Forelimb muscle (tissue), 1 donor: ENCODE results near the gene SCO2. TPM values are rescaled to one million over a fixed set of nuclear protein-coding genes. Genes with fewer than 3 reads are reported as not detected.
"Not testable (repeated sequence)": the region's sequence is repeated elsewhere in the genome, so short reads cannot be mapped to it uniquely, and the experiment has no call there.

Source experiments
- DNase-seq: peaks from one replicate; pipeline ENCODE4 v3.0.0-alpha.2; 2013; ENCODE audit warnings: low read depth
- polyA plus RNA-seq: library from polyadenylated mRNA; unstranded; fragments of 120-200 nt; gene quantifications from one replicate; pipeline ENCODE4 v1.2.1, GENCODE V29; 2013; ENCODE audit not compliant: insufficient read length

SCO2 gene
- polyA plus RNA-seq, 1 donor = 1.6 TPM

DNA sequence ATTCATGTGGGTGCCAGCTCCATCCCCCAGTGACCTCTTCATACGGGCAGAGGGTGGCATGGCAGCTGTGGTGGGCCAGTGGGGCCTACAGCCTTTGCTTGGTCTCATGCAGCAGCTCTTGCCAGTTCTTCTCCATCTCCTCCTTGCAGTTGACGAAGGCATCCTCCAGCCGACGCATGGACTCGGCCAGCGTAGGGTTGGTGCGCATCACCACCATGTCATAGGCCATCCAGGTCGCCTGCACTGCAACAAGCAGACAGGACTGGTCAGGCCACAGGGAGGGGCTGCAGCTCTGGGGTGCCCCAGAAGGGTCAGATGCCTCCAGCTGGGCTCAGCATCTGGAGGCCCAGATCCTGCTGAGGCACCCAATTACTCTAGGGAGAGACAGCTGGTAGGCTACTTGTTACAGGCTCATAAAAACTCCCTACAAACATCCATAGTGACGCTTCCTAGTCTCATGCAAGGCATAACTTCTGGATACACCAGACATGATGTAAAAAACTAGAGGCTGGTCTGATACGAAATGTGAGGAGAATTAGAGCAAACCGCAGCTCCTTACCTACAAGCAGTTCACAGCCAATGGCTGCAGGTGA, 25.9 kb upstream of the SCO2 start:
- no peak for DNase-seq

DNA sequence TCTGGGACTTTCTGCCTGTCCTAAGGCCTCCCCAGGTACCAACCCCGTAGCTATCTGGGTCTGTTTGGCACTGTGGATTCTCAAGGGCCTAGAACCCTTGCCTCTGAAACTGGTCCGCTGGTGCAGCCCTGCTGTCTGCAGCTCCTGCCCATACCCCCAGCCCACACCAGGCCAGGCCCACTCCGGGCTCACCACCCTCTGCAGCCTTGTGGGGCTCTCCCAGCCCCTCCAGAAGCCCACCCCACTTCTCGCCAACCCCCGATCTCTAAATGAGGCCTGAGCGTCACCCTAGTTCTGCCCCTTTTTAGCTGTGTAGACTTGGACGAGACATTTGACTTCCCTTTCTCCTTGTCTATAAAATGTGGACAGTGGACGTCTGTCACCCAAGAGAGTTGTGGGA, 25.0 kb upstream of the SCO2 start:
- no peak for DNase-seq

DNA sequence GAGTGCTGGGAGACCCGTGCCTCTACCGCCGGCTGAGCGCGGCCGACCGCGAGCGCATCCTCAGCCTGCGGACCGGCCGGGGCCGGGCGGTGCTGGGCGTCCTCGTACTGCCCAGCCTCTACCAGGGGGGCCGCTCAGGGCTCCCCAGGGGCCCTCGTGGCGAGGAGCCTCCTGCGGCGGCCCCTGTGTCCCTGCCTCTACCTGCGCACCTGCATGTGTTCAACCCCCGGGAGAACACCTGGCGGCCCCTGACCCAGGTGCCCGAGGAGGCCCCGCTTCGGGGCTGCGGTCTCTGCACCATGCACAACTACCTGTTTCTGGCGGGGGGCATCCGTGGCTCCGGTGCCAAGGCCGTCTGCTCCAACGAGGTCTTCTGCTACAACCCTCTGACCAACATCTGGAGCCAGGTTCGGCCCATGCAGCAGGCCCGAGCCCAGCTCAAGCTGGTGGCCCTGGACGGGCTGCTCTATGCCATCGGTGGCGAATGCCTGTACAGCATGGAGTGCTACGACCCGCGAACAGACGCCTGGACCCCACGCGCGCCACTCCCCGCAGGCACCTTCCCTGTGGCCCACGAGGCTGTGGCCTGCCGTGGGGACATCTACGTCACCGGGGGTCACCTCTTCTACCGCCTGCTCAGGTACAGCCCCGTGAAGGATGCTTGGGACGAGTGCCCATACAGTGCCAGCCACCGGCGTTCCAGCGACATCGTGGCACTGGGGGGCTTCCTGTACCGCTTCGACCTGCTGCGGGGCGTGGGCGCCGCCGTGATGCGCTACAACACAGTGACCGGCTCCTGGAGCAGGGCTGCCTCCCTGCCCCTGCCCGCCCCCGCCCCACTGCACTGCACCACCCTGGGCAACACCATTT, 23.8 kb upstream of the SCO2 start:
- DNase-seq = no peak

DNA sequence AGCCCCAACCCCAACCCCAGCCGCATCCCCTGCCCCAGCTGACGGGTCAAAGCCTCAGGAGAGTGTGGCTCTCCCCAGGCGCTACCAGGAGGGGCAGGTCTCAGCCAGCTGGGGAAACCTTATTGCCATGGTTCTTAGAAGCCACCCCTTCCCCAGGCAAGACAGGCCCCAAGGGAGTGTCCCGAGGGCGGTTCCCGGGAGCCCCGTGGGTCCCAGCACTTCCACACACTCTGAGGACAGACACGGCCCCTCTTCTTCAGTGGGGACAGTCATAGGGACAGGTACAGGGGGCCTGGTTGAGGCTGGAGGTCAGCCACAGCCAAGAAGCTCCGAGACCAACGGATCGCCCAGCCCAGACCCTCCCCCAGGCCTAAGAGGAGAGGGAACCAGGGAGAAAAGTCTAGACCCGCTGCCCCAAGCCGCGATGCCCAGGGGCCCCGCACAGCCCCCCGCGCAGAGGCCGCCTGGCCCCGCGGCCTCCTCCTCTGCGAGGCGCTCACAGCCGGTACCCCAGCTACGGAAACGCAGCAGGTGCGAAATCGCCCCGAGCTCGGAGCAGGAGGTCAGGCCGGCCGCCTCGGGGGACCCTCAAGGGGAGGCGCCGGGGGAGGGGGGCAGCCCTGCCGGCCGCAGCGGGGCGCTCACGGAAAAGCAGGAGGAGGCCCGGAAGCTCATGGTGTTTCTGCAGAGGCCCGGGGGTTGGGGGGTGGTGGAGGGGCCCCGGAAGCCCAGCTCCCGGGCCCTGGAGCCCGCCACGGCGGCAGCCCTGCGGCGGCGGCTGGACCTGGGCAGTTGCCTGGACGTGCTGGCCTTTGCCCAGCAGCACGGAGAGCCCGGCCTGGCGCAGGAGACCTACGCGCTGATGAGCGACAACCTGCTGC, 22.9 kb upstream of the SCO2 start:
- DNase-seq = no peak

DNA sequence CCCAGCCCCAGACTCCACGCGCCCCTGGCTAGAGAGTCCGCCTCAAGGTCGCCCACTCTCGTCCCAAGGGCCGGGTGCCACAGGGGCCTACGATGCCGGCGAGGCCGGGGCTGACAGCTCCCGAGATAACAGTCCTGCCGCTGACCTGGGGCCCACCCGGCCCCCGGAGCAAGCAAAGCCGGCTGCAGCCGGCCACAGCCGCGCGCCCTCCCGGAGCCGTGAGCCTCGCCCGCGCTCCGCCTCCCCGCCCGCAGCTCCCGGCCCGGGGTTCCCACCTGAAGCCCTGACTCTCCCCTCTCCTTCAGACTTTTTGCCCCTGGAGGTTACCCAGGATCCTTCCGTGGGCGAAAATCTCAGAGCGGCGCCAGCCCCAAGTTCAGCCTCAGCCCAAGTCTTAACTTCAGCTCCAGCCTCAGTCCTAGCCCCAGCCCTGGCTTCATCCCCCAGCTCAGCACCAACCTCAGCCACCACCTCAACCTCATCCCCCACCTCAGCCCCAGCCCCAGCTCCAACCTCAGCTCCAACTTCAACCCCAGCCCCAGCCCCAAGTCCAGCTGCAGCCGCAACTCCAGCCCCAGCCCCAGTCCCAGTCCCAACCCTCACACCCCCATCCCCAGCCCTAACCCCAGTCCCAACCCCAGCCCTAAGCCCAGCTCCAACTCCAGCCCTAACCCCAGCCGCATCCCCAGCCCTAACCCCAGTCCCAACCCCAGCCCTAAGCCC, 22.0 kb upstream of the SCO2 start:
- DNase-seq = no peak

DNA sequence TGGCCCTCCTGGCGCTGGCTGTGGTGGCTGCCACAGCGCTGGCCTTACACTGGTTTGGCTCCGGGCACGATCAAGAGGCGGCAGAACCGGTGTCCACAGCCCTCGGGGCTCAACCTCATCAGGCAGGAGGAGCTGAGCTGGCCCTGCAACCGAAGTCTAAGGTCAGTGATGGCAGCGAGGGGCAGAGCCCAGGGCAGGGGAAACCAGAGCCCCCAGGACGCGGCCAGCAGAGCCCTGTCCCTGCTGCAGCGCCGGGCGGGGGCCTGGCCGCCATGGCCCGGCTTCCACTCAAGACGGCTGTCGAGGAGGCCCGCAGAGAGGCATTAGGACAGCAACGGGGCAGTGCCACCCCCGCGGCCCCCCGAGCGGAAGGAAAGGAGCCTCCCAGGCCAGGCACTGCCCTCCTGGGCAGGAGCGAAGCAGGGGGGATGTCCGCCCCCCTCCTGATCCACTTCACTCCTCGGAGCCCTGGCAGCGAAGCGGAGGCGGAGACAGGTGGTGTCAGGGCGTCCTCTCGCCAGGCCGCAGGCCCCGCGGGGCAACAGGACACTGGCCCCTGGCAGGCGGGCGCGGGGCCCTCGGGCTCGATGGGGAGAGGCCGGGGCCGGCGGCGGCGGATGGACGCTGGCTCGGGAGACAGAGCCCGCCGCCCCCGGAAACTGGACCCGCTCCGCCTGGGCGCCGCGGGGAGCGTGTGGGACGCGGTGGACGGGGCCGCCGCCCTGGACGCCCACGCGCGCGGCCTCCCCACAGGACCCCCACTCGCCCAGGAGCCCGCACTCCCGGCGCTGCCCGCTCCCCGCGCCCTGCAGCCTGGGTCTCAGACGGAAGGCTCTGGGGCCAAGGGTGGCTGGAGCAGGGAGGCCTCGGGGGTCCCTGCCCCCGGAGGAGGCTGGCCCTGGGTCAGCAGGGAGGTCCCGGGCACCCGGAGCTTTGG, 21.2 kb upstream of the SCO2 start:
- DNase-seq = no peak

DNA sequence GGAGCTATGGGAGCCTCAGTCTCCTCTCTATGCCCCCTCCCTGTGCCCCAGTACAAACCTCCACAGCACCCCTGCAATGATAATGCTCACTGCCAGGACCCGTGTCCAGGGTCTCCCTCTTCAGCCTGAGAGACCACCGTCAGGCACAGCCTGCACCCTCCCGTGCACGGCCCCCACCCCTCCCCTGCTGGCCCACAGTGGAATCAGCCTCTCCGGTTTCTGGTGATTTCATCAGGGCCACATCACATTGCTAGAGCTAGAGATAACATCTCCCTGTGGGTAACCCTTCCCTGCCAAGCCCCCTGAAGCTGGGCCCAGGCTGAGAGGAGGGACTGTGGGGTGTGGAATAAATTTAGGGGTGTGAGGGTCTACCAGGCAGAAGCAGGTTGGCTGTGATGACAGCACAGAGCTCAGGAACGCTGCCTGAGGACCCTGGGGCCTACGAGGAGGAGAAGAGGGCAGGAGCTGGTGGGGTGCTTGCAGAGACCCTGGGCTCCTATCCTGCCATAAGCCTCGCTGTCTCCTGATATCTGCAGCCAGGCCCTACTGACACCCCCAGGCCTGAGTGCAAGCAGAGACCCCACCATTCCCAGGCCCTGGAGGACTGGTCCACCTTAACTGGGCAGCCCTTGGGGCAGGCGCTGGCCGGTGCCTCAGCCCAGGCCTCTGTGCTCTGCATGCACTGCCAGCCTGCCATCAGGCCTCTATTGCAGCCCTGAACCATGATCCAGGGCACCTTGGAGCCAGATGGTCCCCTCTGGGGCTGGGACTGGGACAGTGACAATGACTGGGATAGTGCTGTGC, 20.3 kb upstream of the SCO2 start, which contains the start of gene KLHDC7B:
TSS of gene KLHDC7B (plus strand) at position 378 of the 804 bp plus-strand sequence. CDS start at position 723, 345 bp downstream.
- DNase-seq = no peak

DNA sequence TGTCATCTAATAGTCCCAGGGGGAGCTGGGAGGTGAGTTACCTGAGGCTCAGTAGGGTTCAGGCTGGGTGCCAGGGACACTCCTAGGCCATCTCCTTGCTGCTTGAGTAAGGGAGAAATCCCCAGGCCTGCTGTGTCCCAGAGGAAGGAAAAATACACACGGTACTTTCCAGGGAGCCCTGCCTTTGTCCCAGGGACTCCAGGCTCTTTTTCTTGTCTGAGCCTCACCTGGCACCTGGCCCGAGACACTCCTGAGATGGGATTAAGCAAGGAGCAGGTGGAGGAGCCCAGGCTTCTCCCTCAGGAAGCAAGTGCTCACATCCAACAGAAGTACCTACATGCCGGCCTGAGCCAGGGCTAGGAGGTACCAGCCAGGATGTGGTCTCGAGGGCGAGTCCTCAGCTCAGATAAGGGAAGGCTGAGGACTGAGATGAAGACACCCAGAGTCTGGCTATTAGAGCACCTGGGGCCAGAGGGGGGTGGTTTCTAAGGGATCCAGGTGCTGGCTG, 19.4 kb upstream of the SCO2 start:
- DNase-seq = no peak

DNA sequence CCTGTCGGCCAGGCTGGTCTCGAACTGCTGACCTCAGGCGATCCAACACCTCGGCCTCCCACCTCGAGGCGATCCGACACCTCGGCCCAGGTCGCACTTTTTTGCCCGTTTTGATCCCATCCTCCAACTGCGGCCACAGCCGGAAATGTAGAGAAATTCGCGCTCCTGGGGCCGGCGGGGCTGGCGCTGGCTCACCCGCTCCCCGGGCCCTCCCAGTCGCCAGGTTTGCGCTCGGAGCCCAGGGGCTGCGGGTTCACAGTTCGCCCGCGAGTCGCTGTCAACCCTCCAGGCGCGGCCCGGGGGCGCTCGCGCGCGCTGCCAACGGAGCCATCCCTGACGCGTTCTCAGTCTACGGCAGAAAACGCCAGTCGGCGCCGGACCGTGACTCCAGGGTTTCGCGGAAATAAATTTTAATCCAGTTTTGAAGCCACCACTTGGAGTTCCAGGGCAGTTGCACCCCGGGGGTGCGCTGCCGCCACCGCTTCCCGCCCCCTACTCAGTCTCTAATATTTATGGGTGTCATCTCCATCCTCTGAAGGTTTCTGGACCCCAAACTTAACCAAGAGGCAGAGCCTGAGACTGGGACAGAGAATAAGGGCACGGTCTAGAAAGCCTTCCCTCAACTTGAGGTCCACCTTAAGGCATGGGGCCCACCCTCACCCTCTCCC, 18.8 kb upstream of the SCO2 start:
- no peak for DNase-seq

DNA sequence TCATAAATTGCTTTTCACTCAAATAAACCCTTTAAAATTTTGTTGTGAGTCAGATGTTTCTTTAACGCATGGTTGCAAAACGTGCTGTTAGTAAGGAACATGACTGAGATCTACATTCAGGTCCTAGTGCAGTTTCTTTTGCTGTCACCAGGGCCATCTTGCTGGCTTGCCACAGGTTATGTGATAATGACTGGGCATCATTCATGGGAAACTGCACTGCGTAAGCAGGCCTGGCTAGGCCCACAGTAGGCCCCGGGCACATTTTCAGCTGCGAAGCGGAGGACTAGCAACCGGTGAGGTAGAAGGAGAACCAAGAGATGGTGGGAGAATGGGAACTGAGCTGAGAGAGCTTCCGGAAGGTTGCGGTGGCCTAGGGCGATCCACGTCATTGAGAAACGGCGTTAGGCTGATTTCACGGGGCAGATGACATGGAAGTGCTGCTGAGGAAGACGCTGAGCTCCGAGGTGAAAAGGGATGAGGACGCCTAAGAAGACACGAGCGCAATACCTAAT, 17.1 kb upstream of the SCO2 start:
- DNase-seq = no peak

DNA sequence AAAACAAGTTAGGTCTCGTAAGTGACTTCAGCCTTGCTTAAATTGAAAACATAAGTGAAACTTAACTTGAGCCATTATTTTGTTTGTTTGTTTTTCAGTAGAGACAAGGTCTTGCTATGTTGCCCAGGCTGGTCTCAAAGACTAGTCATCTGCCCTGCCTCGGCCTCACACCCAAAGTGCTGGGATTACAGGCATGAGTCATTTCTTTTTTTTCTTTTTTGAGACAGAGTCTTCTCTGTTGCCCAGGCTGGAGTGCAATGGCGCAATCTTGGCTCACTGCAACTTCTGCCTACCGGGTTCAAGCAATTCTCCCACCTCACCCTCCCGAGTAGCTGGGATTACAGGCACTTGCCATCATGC, 16.2 kb upstream of the SCO2 start:
- DNase-seq = not testable (repeated sequence)

DNA sequence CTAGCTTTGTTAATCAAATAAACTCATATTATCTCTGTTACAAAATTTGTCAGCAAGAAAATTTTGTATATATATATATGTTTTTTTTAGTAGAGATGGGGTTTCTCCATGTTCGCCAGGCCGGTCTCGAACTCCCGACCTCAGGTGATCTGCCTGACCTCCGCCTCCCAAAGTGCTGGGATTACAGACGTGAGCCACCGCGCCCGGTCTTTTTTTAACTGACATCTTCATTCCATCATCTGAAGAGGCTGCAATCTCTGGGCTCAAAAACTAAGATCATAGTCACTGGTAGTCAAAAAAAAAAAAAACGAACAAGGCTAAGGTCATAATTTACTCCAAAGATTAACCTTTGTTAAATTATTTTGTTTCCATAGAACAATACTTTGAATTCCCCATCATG, 15.0 kb upstream of the SCO2 start:
- no peak for DNase-seq

DNA sequence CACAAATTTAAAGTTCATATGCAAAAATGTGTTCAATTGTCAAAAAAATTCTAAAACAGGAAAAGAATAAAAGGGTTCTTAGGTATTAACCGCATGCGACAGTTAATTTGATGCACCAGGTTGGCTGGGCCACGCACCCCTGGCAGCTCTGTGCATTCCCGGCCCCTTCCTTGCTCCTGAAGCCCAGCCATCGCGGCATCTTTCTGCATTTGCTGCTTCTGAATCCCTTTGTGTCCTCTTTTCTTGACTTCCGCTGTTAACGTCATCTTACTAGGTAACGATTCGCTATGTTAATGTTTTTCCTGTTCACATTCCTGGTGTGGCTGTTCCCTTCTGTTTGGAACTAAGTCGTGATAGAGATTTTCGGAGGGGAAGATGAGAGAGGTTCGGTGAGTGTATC, 12.4 kb upstream of the SCO2 start:
- no peak for DNase-seq

DNA sequence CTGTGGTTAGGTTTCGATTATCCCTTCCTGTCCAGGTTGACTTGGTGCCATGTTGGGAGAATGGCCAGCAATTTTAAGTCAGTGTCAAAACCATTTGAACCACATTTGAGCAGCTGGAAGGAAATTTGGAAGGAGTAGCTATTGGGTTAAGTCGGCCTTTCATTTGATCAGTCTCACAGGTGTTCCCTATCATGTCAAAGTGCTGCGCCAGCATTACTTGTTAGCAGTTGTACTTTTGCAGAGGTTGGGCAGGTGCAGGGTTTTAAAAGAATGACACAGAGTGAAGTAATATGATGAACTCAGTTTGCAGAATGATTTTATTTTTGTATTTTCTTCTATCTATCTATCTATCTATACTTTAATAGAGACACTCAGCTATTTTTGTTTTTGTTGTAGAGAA, 10.8 kb upstream of the SCO2 start:
- no peak for DNase-seq

DNA sequence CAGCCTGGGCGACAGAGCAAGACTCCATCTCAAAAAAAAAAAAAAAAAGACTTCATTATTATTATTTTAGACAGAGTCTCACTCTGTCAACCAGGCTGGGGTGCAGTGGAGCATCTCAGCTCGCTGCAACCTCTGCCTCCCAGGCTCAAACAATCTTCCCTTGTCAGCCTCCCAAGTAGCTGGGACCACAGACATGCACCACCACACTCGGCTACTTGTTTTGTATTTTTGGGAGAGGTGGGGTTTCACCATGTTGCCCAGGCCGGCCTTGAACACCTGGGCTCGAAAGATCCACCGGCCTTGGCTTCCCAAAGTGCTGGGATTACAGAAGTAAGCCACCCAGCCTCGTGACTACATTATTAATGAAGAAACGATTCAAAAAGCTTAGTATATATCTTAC, 9.7 kb upstream of the SCO2 start:
- no peak for DNase-seq

DNA sequence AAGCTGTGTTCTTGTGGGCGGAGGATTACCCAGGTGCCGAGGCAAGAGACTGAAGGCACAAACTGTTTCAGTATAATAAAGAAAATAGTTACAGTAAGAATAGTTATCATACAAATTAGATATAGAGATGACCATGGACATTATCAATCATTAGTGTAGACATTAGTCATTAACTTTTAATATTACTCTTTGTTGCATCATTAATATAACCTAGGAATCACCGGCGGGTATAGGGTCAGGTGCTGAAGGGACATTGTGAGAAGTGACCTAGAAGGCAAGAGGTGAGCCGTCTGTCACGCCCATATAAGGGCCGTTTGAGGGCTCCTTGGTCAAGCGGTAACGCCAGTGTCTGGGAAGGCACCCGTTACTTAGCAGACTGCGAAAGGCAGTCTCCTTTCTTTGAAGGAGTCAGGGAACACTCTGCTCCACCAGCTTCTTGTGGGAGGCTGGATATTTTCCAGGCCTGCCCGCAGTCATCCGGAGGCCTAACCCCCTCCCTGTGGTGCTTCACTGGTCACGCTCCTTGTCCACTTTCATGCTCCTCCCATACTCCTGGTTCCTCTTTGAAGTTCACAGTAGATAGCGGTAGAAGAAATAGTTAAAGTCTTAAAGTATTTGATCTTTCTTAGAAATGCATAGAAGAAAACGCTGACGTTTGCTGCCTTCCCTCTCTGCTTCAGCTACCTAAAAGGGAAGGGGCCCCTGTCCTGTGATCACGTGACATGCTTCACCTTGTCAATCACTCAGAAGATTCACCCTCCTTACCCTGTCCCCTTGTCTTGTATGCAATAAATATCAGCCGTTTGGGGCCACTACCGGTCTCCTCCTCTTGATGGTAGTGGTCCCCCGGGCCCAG, 8.7 kb upstream of the SCO2 start:
- DNase-seq = not testable (repeated sequence)
